ENCODE measurements around the gene GPRC5D.

The GPRC5D gene

DNA sequence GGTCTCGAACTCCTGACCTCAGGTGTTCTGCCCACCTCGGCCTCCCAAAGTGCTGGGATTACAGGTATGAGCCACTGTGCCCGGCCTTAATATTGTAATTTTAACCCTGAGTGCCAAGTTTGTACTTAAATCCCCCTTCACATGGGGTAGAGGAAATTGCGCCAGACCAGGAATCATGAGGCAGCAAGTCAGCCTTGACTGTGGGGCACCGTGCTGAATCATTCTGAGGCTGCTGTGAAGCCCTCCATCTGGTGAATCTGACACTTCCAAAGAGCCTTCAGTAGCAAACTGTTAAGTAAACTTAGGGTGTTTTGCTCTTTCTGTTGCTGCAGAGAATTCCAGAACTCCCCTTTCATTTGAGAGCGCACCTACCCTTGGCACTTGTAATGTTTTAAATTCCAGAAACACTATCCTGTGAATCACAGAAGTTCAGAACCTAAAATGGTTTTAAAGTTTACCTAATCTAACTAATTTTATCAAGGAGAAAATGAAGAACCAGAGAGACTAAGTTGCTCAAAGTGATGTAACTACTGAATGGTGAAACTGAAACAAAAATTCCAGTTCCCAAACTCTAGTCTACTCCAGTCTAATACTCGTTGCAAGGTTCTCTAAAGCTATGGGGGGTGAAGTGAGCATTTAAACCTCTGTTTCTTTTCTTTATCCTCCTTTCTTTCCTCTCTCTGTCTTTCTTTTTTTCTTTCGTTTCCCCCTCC lies 40.6 kb upstream of the GPRC5D start:
- no peaks in the 10 kb centered on the region for H3K79me2 ChIP-seq (ENCODE audit: insufficient read depth, low read depth)

GRCh38 chr12:12990700-12991468 lies 38.9 kb upstream of the GPRC5D start:
- no peaks in the 10 kb centered on the region for H3K79me2 ChIP-seq (ENCODE audit: insufficient read depth, low read depth)
- no peak overlapping the region for H3K4me2 ChIP-seq
- no peak overlapping the region for H3K4me3 ChIP-seq (IDR thresholded peaks at IDR 0.05; ENCODE audit: insufficient read depth, low read depth, low read length)
- no peaks in the 10 kb centered on the region for H3K36me3 ChIP-seq (ENCODE audit: insufficient read depth)
- no peak overlapping the region for H2AFZ ChIP-seq (ENCODE audit: low read depth)
- H3K4me1 ChIP-seq (ENCODE audit: low read depth, poor library complexity, severe bottlenecking), result peaks cover 4% of the 10 kb centered on the region
- H3K27ac ChIP-seq, result no peak overlapping the region
- H4K20me1 ChIP-seq (ENCODE audit: insufficient read depth), result no peaks in the 10 kb centered on the region
- TF ChIP-seq, protein P1, sequence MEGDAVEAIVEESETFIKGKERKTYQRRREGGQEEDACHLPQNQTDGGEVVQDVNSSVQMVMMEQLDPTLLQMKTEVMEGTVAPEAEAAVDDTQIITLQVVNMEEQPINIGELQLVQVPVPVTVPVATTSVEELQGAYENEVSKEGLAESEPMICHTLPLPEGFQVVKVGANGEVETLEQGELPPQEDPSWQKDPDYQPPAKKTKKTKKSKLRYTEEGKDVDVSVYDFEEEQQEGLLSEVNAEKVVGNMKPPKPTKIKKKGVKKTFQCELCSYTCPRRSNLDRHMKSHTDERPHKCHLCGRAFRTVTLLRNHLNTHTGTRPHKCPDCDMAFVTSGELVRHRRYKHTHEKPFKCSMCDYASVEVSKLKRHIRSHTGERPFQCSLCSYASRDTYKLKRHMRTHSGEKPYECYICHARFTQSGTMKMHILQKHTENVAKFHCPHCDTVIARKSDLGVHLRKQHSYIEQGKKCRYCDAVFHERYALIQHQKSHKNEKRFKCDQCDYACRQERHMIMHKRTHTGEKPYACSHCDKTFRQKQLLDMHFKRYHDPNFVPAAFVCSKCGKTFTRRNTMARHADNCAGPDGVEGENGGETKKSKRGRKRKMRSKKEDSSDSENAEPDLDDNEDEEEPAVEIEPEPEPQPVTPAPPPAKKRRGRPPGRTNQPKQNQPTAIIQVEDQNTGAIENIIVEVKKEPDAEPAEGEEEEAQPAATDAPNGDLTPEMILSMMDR (conservative IDR thresholded peaks at IDR 0.05; ENCODE audit: low read depth, low read length), result no peak
- no peaks in the 10 kb centered on the region for H3K27me3 ChIP-seq (ENCODE audit: insufficient read depth, low read depth)
- no peak overlapping the region for H3K9ac ChIP-seq

More for the DNA sequence above, 40.6 kb upstream of the GPRC5D start:
- H3K27ac ChIP-seq, result no peak overlapping the region
- H3K4me1 ChIP-seq (ENCODE audit: low read depth, poor library complexity, severe bottlenecking), result peaks cover 4% of the 10 kb centered on the region
- TF ChIP-seq, protein P1 (conservative IDR thresholded peaks at IDR 0.05; ENCODE audit: low read depth, low read length), result no peak
- H2AFZ ChIP-seq (ENCODE audit: low read depth), result no peak overlapping the region
- H3K4me2 ChIP-seq, result no peak overlapping the region
- no peak overlapping the region for H3K9ac ChIP-seq
- no peaks in the 10 kb centered on the region for H4K20me1 ChIP-seq (ENCODE audit: insufficient read depth)
- H3K27me3 ChIP-seq (ENCODE audit: insufficient read depth, low read depth), result no peaks in the 10 kb centered on the region
- H3K36me3 ChIP-seq (ENCODE audit: insufficient read depth), result no peaks in the 10 kb centered on the region
- no peak overlapping the region for H3K4me3 ChIP-seq (IDR thresholded peaks at IDR 0.05; ENCODE audit: insufficient read depth, low read depth, low read length)

- no peaks in the 10 kb centered on the region for H3K79me2 ChIP-seq (ENCODE audit: insufficient read depth, low read depth)
- no peak overlapping the region for H3K4me3 ChIP-seq (IDR thresholded peaks at IDR 0.05; ENCODE audit: insufficient read depth, low read depth, low read length)
- H3K4me1 ChIP-seq (ENCODE audit: low read depth, poor library complexity, severe bottlenecking), result no peaks in the 10 kb centered on the region
- TF ChIP-seq, protein P1 (conservative IDR thresholded peaks at IDR 0.05; ENCODE audit: low read depth, low read length), result no peak
- no peak overlapping the region for H2AFZ ChIP-seq (ENCODE audit: low read depth)
- H3K36me3 ChIP-seq (ENCODE audit: insufficient read depth), result no peaks in the 10 kb centered on the region
- no peaks in the 10 kb centered on the region for H4K20me1 ChIP-seq (ENCODE audit: insufficient read depth)
- H3K4me2 ChIP-seq, result no peak overlapping the region
- no peak overlapping the region for H3K27ac ChIP-seq
- no peaks in the 10 kb centered on the region for H3K27me3 ChIP-seq (ENCODE audit: insufficient read depth, low read depth)
- H3K9ac ChIP-seq, result no peak overlapping the region
Measured at GRCh38 chr12:12987421-12987820, 35.5 kb upstream of the GPRC5D start.

DNA sequence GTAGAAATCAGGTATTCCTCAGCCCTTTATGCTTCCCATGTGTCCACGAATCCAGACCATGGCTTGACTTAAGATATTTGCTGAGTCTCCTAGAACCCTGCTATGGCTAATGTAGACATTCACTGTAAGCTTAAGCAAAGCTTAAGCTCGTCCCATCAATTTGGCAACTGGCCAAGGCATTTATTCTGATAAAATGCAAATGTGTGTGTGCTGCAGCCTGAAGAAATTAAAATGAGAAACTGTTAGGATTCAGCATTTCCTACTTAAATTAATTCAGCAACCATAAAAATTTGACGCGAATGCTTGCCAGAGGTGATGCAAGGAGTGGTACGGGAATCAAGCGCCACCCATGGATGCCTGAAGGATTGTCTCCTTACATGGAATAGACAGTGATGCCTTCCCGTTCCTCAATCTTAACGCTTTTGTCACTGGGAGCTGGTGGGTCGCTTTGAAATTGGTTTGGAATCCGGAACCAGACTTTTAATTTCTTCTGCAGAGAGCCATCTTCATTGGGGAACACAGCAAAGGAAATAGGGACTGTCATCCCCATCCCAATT lies 34.9 kb upstream of the GPRC5D start:
- H3K79me2 ChIP-seq (ENCODE audit: insufficient read depth, low read depth), result no peaks in the 10 kb centered on the region
- TF ChIP-seq, protein P1 (conservative IDR thresholded peaks at IDR 0.05; ENCODE audit: low read depth, low read length), result no peak
- H2AFZ ChIP-seq (ENCODE audit: low read depth), result no peak overlapping the region
- H3K4me2 ChIP-seq, result no peak overlapping the region
- H4K20me1 ChIP-seq (ENCODE audit: insufficient read depth), result no peaks in the 10 kb centered on the region
- no peak overlapping the region for H3K4me3 ChIP-seq (IDR thresholded peaks at IDR 0.05; ENCODE audit: insufficient read depth, low read depth, low read length)
- H3K4me1 ChIP-seq (ENCODE audit: low read depth, poor library complexity, severe bottlenecking), result no peaks in the 10 kb centered on the region
- H3K9ac ChIP-seq, result no peak overlapping the region
- no peak overlapping the region for H3K27ac ChIP-seq
- no peaks in the 10 kb centered on the region for H3K36me3 ChIP-seq (ENCODE audit: insufficient read depth)
- H3K27me3 ChIP-seq (ENCODE audit: insufficient read depth, low read depth), result no peaks in the 10 kb centered on the region

Data from KMS-11 (cell line).